OCI-LY3 (cell line): ENCODE measurements around the gene SLC8A1.

Experiments used
- H2AFZ ChIP-seq: fragments of 200-600, 300-600 bp; shearing (Covaris generic); 2 replicates; pipeline ENCODE4 v1.6.0; 2014; ENCODE audit warnings: antibody characterized with exemption, low read depth, low read length
- H3K27ac ChIP-seq: fragments of 200-600, 300-600 bp; sonication (generic); 2 replicates; pipeline ENCODE4 v1.5.1; 2014; ENCODE audit warnings: mild to moderate bottlenecking, low read length, moderate library complexity, mixed read lengths
- H3K27me3 ChIP-seq: fragments of 200-600, 300-600 bp; sonication (generic); 2 replicates; pipeline ENCODE4 v1.6.1; 2014; ENCODE audit warnings: low read depth, low read length, mixed read lengths
- H3K36me3 ChIP-seq: fragments of 200-600, 300-600 bp; sonication (generic); replicated peaks from 2 replicates; pipeline ENCODE3; 2014; ENCODE audit warnings: low read depth, low read length, mixed read lengths
- H3K4me1 ChIP-seq: fragments of 300-600, 200-600 bp; sonication (generic); 2 replicates; pipeline ENCODE4 v1.6.1; 2014; ENCODE audit warnings: low read length, mixed read lengths
- H3K4me2 ChIP-seq: fragments of 200-600, 300-600 bp; sonication (generic); 2 replicates; pipeline ENCODE4 v1.6.1; 2014; ENCODE audit warnings: low read length, mixed read lengths
- H3K4me3 ChIP-seq: fragments of 300-600, 200-600 bp; sonication (generic); 2 replicates; pipeline ENCODE4 v1.5.1; 2014; ENCODE audit warnings: antibody characterized with exemption, mild to moderate bottlenecking, low read length, moderate library complexity
- H3K79me2 ChIP-seq: fragments of 300-600, 200-600 bp; shearing (Covaris generic); 2 replicates; pipeline ENCODE4 v1.6.1; 2014; ENCODE audit warnings: mild to moderate bottlenecking, low read length, mixed read lengths
- H3K9ac ChIP-seq: fragments of 300-600, 200-600 bp; shearing (Covaris generic); 2 replicates; pipeline ENCODE4 v1.6.0; 2014; ENCODE audit warnings: mild to moderate bottlenecking, low read length, moderate library complexity
- H3K9me3 ChIP-seq: fragments of 200-600, 300-600 bp; shearing (Covaris generic); 2 replicates; pipeline ENCODE4 v1.6.1; 2014; ENCODE audit warnings: low read length, mixed read lengths; ENCODE audit not compliant: insufficient read depth
- H4K20me1 ChIP-seq: fragments of 200-600, 300-600 bp; sonication (generic); 2 replicates; pipeline ENCODE4 v1.6.1; 2016; ENCODE audit warnings: low read length, mixed read lengths; ENCODE audit not compliant: insufficient read depth
- CTCF ChIP-seq: fragments of 200-600, 300-600 bp; sonication (generic); IDR thresholded peaks from 2 replicates; pipeline ENCODE4 v1.5.1; 2014; ENCODE audit warnings: antibody characterized with exemption, low read length, low read depth
- EZH2phosphoT487 ChIP-seq: fragments of 200-600 bp; shearing (Covaris generic); IDR thresholded peaks from 2 replicates; pipeline ENCODE4 v1.6.1; 2018; ENCODE audit warnings: antibody characterized with exemption, mixed run types, low read depth

Gene SLC8A1

GRCh38 chr2:40161986-40162385 is 289.9 kb downstream of the SLC8A1 start:
- Histone ChIP-seq H2AFZ (no peak overlapping the region), H4K20me1 (no peaks in the 10 kb centered on the region)
- TF ChIP-seq CTCF (no peak), EZH2phosphoT487 (no peak)

GRCh38 chr2:40160751-40161218 is 291.1 kb downstream of the SLC8A1 start:
- TF ChIP-seq CTCF (no peak), EZH2phosphoT487 (no peak)
- no peaks in the 10 kb centered on the region for H3K79me2 ChIP-seq
- no peak overlapping the region for H2AFZ ChIP-seq
- H3K4me2 ChIP-seq: no peak overlapping the region
- no peaks in the 10 kb centered on the region for H3K36me3 ChIP-seq
- no peak overlapping the region for H3K4me3 ChIP-seq
- H3K27ac ChIP-seq: no peak overlapping the region
- H4K20me1 ChIP-seq: no peaks in the 10 kb centered on the region
- H3K9me3 ChIP-seq: no peaks in the 10 kb centered on the region
- no peaks in the 10 kb centered on the region for H3K4me1 ChIP-seq
- H3K27me3 ChIP-seq: no peaks in the 10 kb centered on the region
- no peak overlapping the region for H3K9ac ChIP-seq

More at GRCh38 chr2:40161986-40162385, 289.9 kb downstream of the SLC8A1 start:
- H3K79me2 ChIP-seq: no peaks in the 10 kb centered on the region
- H3K4me1 ChIP-seq: no peaks in the 10 kb centered on the region
- no peaks in the 10 kb centered on the region for H3K9me3 ChIP-seq
- H3K27me3 ChIP-seq: no peaks in the 10 kb centered on the region
- no peak overlapping the region for H3K9ac ChIP-seq
- no peak overlapping the region for H3K4me3 ChIP-seq
- H3K36me3 ChIP-seq: no peaks in the 10 kb centered on the region
- H3K27ac ChIP-seq: no peak overlapping the region
- no peak overlapping the region for H3K4me2 ChIP-seq

GRCh38 chr2:40159333-40159732 is 292.6 kb downstream of the SLC8A1 start:
- Histone ChIP-seq H3K9ac (no peak overlapping the region), H3K27me3 (no peaks in the 10 kb centered on the region), H3K9me3 (no peaks in the 10 kb centered on the region), H4K20me1 (no peaks in the 10 kb centered on the region), H3K4me3 (no peak overlapping the region), H3K4me2 (no peak overlapping the region), H3K79me2 (no peaks in the 10 kb centered on the region), H3K27ac (no peak overlapping the region), H3K36me3 (no peaks in the 10 kb centered on the region), H3K4me1 (no peaks in the 10 kb centered on the region), H2AFZ (no peak overlapping the region)
- TF ChIP-seq CTCF (no peak), EZH2phosphoT487 (no peak)

GRCh38 chr2:40158781-40159180 is 293.1 kb downstream of the SLC8A1 start:
- TF ChIP-seq CTCF: no peak
- no peak for TF ChIP-seq EZH2phosphoT487
- Histone ChIP-seq H3K4me2 (no peak overlapping the region), H3K9me3 (no peaks in the 10 kb centered on the region), H3K9ac (no peak overlapping the region), H2AFZ (no peak overlapping the region), H3K79me2 (no peaks in the 10 kb centered on the region), H3K4me1 (no peaks in the 10 kb centered on the region), H3K4me3 (no peak overlapping the region), H3K36me3 (no peaks in the 10 kb centered on the region), H3K27ac (no peak overlapping the region), H3K27me3 (no peaks in the 10 kb centered on the region), H4K20me1 (no peaks in the 10 kb centered on the region)
